ENCODE results near the gene PLEK2. TPM values are rescaled to one million over a fixed set of nuclear protein-coding genes. Genes with fewer than 3 reads are reported as not detected.

PLEK2 gene
- polyA plus RNA-seq, 6 donors from 2014 or later, result 1.4 TPM; not detected in 5

- Mint-ChIP-seq H3K4me1 (no peaks in the 10 kb centered on the region), H3K27ac (no peak overlapping the region), H3K4me3 (no peak overlapping the region), H3K36me3 (peaks cover 21 to 22% of the 10 kb centered on the region in 2 donors), H3K9me3 (no peaks in the 10 kb centered on the region), H3K27me3 (no peaks in the 10 kb centered on the region)
- DNase-seq (no peak), ATAC-seq (ENCODE audit: low read depth in 2 of 2) (no peak)
These were observed 24.8 kb downstream of the PLEK2 start for GRCh38 chr14:67387195-67387594.

GRCh38 chr14:67385618-67386017 is 26.3 kb downstream of the PLEK2 start:
- Mint-ChIP-seq H3K4me3 (no peak overlapping the region), H3K27ac (peak overlapping the region in 3 of 6 donors; percentile 47 to 80 (median 80)), H3K36me3 (peaks cover 28 to 30% of the 10 kb centered on the region in 2 donors), H3K9me3 (no peaks in the 10 kb centered on the region), H3K27me3 (no peaks in the 10 kb centered on the region), H3K4me1 (no peaks in the 10 kb centered on the region)
- DNase-seq (no peak), ATAC-seq (ENCODE audit: low read depth in 2 of 2) (no peak)

- Mint-ChIP-seq H3K9me3 (no peaks in the 10 kb centered on the region), H3K4me1 (no peaks in the 10 kb centered on the region), H3K4me3 (no peak overlapping the region), H3K27me3 (no peaks in the 10 kb centered on the region), H3K27ac (no peak overlapping the region), H3K36me3 (peaks cover 30 to 32% of the 10 kb centered on the region in 2 donors)
- no peak for DNase-seq
- no peak for ATAC-seq (ENCODE audit: low read depth in 2 of 2)
These were observed 26.8 kb downstream of the PLEK2 start for GRCh38 chr14:67385120-67385519.

- Mint-ChIP-seq H3K9me3 (peaks cover 0 to 2% (median 0%) of the 10 kb centered on the region in 7 donors), H3K36me3 (peaks cover 34 to 57% of the 10 kb centered on the region in 2 donors), H3K4me3 (no peak overlapping the region), H3K27me3 (no peaks in the 10 kb centered on the region), H3K27ac (no peak overlapping the region), H3K4me1 (peaks cover 0 to 9% (median 5%) of the 10 kb centered on the region in 3 donors)
- no peak for DNase-seq
- ATAC-seq (ENCODE audit: low read depth in 2 of 2), result no peak
These were observed 34.0 kb downstream of the PLEK2 start for GRCh38 chr14:67377916-67378315.

GRCh38 chr14:67373347-67373746 is 38.6 kb downstream of the PLEK2 start:
- H3K27me3 Mint-ChIP-seq, result no peaks in the 10 kb centered on the region
- H3K4me1 Mint-ChIP-seq, result peaks cover 4 to 13% (median 9%) of the 10 kb centered on the region in 3 donors
- no peak for DNase-seq
- H3K9me3 Mint-ChIP-seq, result peaks cover 0 to 2% (median 0%) of the 10 kb centered on the region in 7 donors
- H3K27ac Mint-ChIP-seq, result peak overlapping the region in 3 of 6 donors; percentile 36 to 63 (median 47)
- ATAC-seq (ENCODE audit: low read depth in 2 of 2), result no peak
- peaks cover 17 to 30% of the 10 kb centered on the region in 2 donors for H3K36me3 Mint-ChIP-seq
- H3K4me3 Mint-ChIP-seq, result no peak overlapping the region

GRCh38 chr14:67372833-67373232 is 39.1 kb downstream of the PLEK2 start:
- ATAC-seq (ENCODE audit: low read depth in 2 of 2) (no peak), DNase-seq (no peak)
- H3K36me3 Mint-ChIP-seq, result peaks cover 15 to 29% of the 10 kb centered on the region in 2 donors
- H3K9me3 Mint-ChIP-seq, result peaks cover 0 to 2% (median 0%) of the 10 kb centered on the region in 7 donors
- H3K27me3 Mint-ChIP-seq, result no peaks in the 10 kb centered on the region
- peak overlapping the region in 2 of 6 donors; percentile 26 to 41 for H3K27ac Mint-ChIP-seq
- peaks cover 7 to 13% (median 11%) of the 10 kb centered on the region in 3 donors for H3K4me1 Mint-ChIP-seq
- no peak overlapping the region for H3K4me3 Mint-ChIP-seq

GRCh38 chr14:67371247-67372148 is 40.5 kb downstream of the PLEK2 start:
- Mint-ChIP-seq H3K36me3 (peaks cover 9 to 21% of the 10 kb centered on the region in 2 donors), H3K4me3 (no peak overlapping the region), H3K9me3 (no peaks in the 10 kb centered on the region), H3K4me1 (peaks cover 8 to 17% (median 16%) of the 10 kb centered on the region in 3 donors), H3K27me3 (no peaks in the 10 kb centered on the region), H3K27ac (no peak overlapping the region)
- DNase-seq (no peak), ATAC-seq (ENCODE audit: low read depth in 2 of 2) (no peak)

GRCh38 chr14:67370830-67371229 is 41.1 kb downstream of the PLEK2 start:
- ATAC-seq (ENCODE audit: low read depth in 2 of 2), result no peak
- Mint-ChIP-seq H3K27ac (peak overlapping the region in 3 of 6 donors; percentile 10 to 75 (median 42)), H3K36me3 (peaks cover 8 to 17% of the 10 kb centered on the region in 2 donors), H3K27me3 (no peaks in the 10 kb centered on the region), H3K4me3 (no peak overlapping the region), H3K4me1 (peaks cover 8 to 19% (median 17%) of the 10 kb centered on the region in 3 donors), H3K9me3 (no peaks in the 10 kb centered on the region)
- no peak for DNase-seq

- Mint-ChIP-seq H3K9me3 (no peaks in the 10 kb centered on the region), H3K27me3 (no peaks in the 10 kb centered on the region), H3K4me3 (no peak overlapping the region), H3K27ac (no peak overlapping the region), H3K36me3 (peaks cover 8 to 14% of the 10 kb centered on the region in 2 donors), H3K4me1 (peaks cover 26 to 47% (median 34%) of the 10 kb centered on the region in 3 donors)
- no peak for ATAC-seq (ENCODE audit: low read depth in 2 of 2)
- no peak for DNase-seq
These were observed 46.5 kb downstream of the PLEK2 start for GRCh38 chr14:67365476-67365875.

GRCh38 chr14:67360470-67361206 is 51.3 kb downstream of the PLEK2 start:
- Mint-ChIP-seq H3K36me3 (peaks cover 0 to 7% of the 10 kb centered on the region in 2 donors), H3K27me3 (no peaks in the 10 kb centered on the region), H3K4me1 (peaks cover 26 to 49% (median 43%) of the 10 kb centered on the region in 3 donors), H3K9me3 (no peaks in the 10 kb centered on the region), H3K27ac (peak overlapping the region; percentile 95 to 99 (median 98)), H3K4me3 (peak overlapping the region; percentile 86 to 99 (median 95))
- DNase-seq (no peak), ATAC-seq (ENCODE audit: low read depth in 2 of 2) (no peak)

GRCh38 chr14:67359775-67360469 is 52.0 kb downstream of the PLEK2 start, which contains the start of the genes ATP6V1D and EIF2S1:
TSS of gene ATP6V1D (minus strand) at chr14:67359804. CDS start at chr14:67359698, 106 bp downstream.
TSS of gene EIF2S1 (plus strand) at chr14:67360328. CDS start at chr14:67364768, 4,440 bp downstream.
- H3K27ac Mint-ChIP-seq, result peak within 1 kb of the TSS; percentile 95 to 99 (median 98)
- peaks cover 30 to 49% (median 43%) of the 10 kb centered on the region in 3 donors for H3K4me1 Mint-ChIP-seq
- peak within 1 kb of the TSS; percentile 86 to 99 (median 95) for H3K4me3 Mint-ChIP-seq
- no peaks in the 10 kb centered on the region for H3K27me3 Mint-ChIP-seq
- no peaks in the 10 kb centered on the region for H3K36me3 Mint-ChIP-seq
- ATAC-seq (ENCODE audit: low read depth in 2 of 2), result peak; percentile 85 to 88
- H3K9me3 Mint-ChIP-seq, result no peaks in the 10 kb centered on the region
- DNase-seq, result peak; percentile 100

- H3K27me3 Mint-ChIP-seq, result no peaks in the 10 kb centered on the region
- no peaks in the 10 kb centered on the region for H3K9me3 Mint-ChIP-seq
- peaks cover 30 to 45% (median 43%) of the 10 kb centered on the region in 3 donors for H3K4me1 Mint-ChIP-seq
- H3K27ac Mint-ChIP-seq, result peak overlapping the region; percentile 95 to 99 (median 98)
- no peaks in the 10 kb centered on the region for H3K36me3 Mint-ChIP-seq
- DNase-seq, result no peak
- no peak for ATAC-seq (ENCODE audit: low read depth in 2 of 2)
- H3K4me3 Mint-ChIP-seq, result peak overlapping the region; percentile 86 to 99 (median 95)
These were observed 52.8 kb downstream of the PLEK2 start for GRCh38 chr14:67358924-67359774.

All from naive B cell (primary cell).